ENCODE measurements around the gene RAB14. TPM values are rescaled to one million over a fixed set of nuclear protein-coding genes. Genes with fewer than 3 reads are reported as not detected.

The RAB14 gene
- total RNA-seq, 2 experiments from 2014 or later, result 8.6 to 37.1 TPM

DNA sequence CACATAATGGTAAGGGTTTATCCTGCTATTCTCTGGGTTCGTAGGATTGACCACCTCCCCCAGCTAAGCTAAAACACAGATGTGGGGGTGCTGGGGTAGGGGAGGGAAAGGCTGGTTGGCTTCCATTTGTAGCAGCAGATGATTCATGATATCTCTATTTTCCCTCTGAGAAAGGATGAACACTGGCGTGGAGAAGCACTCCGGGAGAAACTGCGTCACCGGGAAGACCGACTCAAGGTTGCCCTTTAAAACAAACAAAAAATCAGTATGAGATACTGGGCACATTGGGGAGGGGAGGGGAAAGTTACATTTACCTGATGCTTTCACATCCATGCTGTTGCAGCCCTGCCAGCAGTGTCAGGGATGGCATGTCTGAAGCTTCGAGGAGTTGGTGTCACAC is 28.2 kb downstream of the RAB14 start:
- no TSS peak for BruUV-seq (replicated peaks)
- intact Hi-C loops (cut with micrococcal nuclease; ENCODE audit: unreplicated experiment), result no loop called here
- POLR2A ChIA-PET, result no interaction called here

DNA sequence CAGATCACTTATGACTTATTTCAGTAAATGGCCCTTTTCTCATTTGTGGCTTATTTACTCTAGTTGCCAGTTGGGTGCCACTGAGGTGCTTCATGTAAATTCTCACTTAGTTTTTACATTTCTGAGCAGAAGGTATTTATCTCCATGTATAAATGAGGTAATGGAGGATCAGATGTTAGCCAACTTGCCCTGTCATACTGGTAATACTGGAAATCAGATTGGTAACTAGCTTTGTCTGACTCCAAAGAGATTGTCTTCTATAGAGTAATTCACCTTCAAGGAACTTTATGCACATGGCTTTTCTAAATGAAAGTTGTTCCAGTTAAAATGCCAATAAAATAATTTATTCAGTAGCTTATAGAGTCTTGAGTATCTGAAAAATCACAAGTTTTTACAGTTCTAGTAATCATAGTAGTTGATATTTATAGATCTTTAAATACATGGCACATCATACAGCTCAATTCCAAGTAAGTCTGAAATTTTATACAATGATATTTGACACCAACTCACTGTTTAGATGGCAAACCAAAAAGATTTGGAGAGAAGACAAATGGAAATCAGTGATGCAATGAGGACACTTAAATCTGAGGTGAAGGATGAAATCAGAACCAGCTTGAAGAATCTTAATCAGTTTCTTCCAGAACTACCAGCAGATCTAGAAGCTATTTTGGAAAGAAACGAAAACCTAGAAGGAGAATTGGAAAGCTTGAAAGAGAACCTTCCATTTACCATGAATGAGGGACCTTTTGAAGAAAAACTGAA is 28.8 kb downstream of the RAB14 start:
- intact Hi-C loops (cut with micrococcal nuclease; ENCODE audit: unreplicated experiment), result no loop called here
- TF ChIP-seq EZH2phosphoT487 (IDR thresholded peaks at IDR 0.05; ENCODE audit: borderline replicate concordance, low read depth, low read length), result no peak
- TF ChIP-seq, protein P1, sequence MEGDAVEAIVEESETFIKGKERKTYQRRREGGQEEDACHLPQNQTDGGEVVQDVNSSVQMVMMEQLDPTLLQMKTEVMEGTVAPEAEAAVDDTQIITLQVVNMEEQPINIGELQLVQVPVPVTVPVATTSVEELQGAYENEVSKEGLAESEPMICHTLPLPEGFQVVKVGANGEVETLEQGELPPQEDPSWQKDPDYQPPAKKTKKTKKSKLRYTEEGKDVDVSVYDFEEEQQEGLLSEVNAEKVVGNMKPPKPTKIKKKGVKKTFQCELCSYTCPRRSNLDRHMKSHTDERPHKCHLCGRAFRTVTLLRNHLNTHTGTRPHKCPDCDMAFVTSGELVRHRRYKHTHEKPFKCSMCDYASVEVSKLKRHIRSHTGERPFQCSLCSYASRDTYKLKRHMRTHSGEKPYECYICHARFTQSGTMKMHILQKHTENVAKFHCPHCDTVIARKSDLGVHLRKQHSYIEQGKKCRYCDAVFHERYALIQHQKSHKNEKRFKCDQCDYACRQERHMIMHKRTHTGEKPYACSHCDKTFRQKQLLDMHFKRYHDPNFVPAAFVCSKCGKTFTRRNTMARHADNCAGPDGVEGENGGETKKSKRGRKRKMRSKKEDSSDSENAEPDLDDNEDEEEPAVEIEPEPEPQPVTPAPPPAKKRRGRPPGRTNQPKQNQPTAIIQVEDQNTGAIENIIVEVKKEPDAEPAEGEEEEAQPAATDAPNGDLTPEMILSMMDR (conservative IDR thresholded peaks at IDR 0.05; ENCODE audit: low read length), result no peak
- H2AFZ ChIP-seq (ENCODE audit: low read length), result no peak overlapping the region
- H3K4me3 ChIP-seq (ENCODE audit: low read depth, low read length, poor library complexity, severe bottlenecking), result no peak overlapping the region
- no peaks in the 10 kb centered on the region for H3K79me2 ChIP-seq (ENCODE audit: insufficient read depth, low read depth, low read length)
- H3K36me3 ChIP-seq (ENCODE audit: insufficient read depth, low read length), result peaks cover 99% of the 10 kb centered on the region
- H3K9me3 ChIP-seq (ENCODE audit: low read length), result no peaks in the 10 kb centered on the region
- H3K9me2 ChIP-seq (ENCODE audit: insufficient read depth, low read length), result no peaks in the 10 kb centered on the region
- no peaks in the 10 kb centered on the region for H4K20me1 ChIP-seq (ENCODE audit: insufficient read depth, low read length)
- no peak overlapping the region for H3K27ac ChIP-seq (ENCODE audit: low read depth, low read length, poor library complexity, severe bottlenecking)
- BruUV-seq (replicated peaks), result no TSS peak
- CTCF ChIA-PET (ENCODE audit: unreplicated experiment), result interaction anchor here (1.3 kb wide), 1 partner anchor 14 kb away, joined by 4 read pairs; no protein-coding TSS in a partner anchor
- POLR2A ChIA-PET, result interaction anchor here (2.2 kb wide), 1 partner anchor 26 kb away, joined by 5 read pairs; no protein-coding TSS in a partner anchor
- no peak for DNase-seq (ENCODE audit: low spot score)
- H3K4me1 ChIP-seq (ENCODE audit: insufficient read depth, low read length, poor library complexity, severe bottlenecking), result no peaks in the 10 kb centered on the region
- H3K4me2 ChIP-seq (ENCODE audit: low read length), result no peak overlapping the region

More for the DNA sequence above, 28.2 kb downstream of the RAB14 start:
- Histone ChIP-seq H3K9me2 (ENCODE audit: insufficient read depth, low read length) (no peaks in the 10 kb centered on the region), H3K4me1 (ENCODE audit: insufficient read depth, low read length, poor library complexity, severe bottlenecking) (no peaks in the 10 kb centered on the region), H3K27ac (ENCODE audit: low read depth, low read length, poor library complexity, severe bottlenecking) (no peak overlapping the region), H3K79me2 (ENCODE audit: insufficient read depth, low read depth, low read length) (no peaks in the 10 kb centered on the region), H3K4me2 (ENCODE audit: low read length) (no peak overlapping the region), H3K9me3 (ENCODE audit: low read length) (no peaks in the 10 kb centered on the region), H2AFZ (ENCODE audit: low read length) (no peak overlapping the region), H3K36me3 (ENCODE audit: insufficient read depth, low read length) (peaks cover 99% of the 10 kb centered on the region), H3K4me3 (ENCODE audit: low read depth, low read length, poor library complexity, severe bottlenecking) (no peak overlapping the region), H4K20me1 (ENCODE audit: insufficient read depth, low read length) (no peaks in the 10 kb centered on the region)
- CTCF ChIA-PET (ENCODE audit: unreplicated experiment), result no interaction called here
- no peak for TF ChIP-seq EZH2phosphoT487 (IDR thresholded peaks at IDR 0.05; ENCODE audit: borderline replicate concordance, low read depth, low read length)
- TF ChIP-seq, protein P1 (conservative IDR thresholded peaks at IDR 0.05; ENCODE audit: low read length), result no peak
- no peak for DNase-seq (ENCODE audit: low spot score)

GRCh38 chr9:121171236-121171635 is 30.4 kb downstream of the RAB14 start:
- peaks cover 3% of the 10 kb centered on the region for H3K4me1 ChIP-seq (ENCODE audit: insufficient read depth, low read length, poor library complexity, severe bottlenecking)
- intact Hi-C loops (cut with micrococcal nuclease; ENCODE audit: unreplicated experiment), result no loop called here
- H3K27ac ChIP-seq (ENCODE audit: low read depth, low read length, poor library complexity, severe bottlenecking), result no peak overlapping the region

More at GRCh38 chr9:121171236-121171635, 30.4 kb downstream of the RAB14 start:
- CTCF ChIA-PET (ENCODE audit: unreplicated experiment), result no interaction called here
- no peak overlapping the region for H2AFZ ChIP-seq (ENCODE audit: low read length)
- H3K4me2 ChIP-seq (ENCODE audit: low read length), result no peak overlapping the region
- peaks cover 98% of the 10 kb centered on the region for H3K36me3 ChIP-seq (ENCODE audit: insufficient read depth, low read length)
- no peaks in the 10 kb centered on the region for H3K79me2 ChIP-seq (ENCODE audit: insufficient read depth, low read depth, low read length)
- no peaks in the 10 kb centered on the region for H3K9me3 ChIP-seq (ENCODE audit: low read length)
- no peak for DNase-seq (ENCODE audit: low spot score)
- no TSS peak for BruUV-seq (replicated peaks)
- TF ChIP-seq, protein P1 (conservative IDR thresholded peaks at IDR 0.05; ENCODE audit: low read length), result no peak
- TF ChIP-seq EZH2phosphoT487 (IDR thresholded peaks at IDR 0.05; ENCODE audit: borderline replicate concordance, low read depth, low read length), result no peak
- H3K9me2 ChIP-seq (ENCODE audit: insufficient read depth, low read length), result no peaks in the 10 kb centered on the region
- H3K4me3 ChIP-seq (ENCODE audit: low read depth, low read length, poor library complexity, severe bottlenecking), result no peak overlapping the region
- POLR2A ChIA-PET, result interaction anchor here (0.7 to 2.2 kb wide), 5 partner anchors 9 to 74 kb away, joined by 3 to 7 read pairs (median 4); no protein-coding TSS in a partner anchor
- H4K20me1 ChIP-seq (ENCODE audit: insufficient read depth, low read length), result no peaks in the 10 kb centered on the region
